Posterior cingulate gyrus (tissue), 11 donors: ENCODE measurements around the gene KIF22.
"Not testable (repeated sequence)": the region's sequence is repeated elsewhere in the genome, so short reads cannot be mapped to it uniquely, and the experiment has no call there.

Experiments used
- DNase-seq, 10 donors: peaks; one replicate each; pipeline versions ENCODE4 v3.0.0 to v3.0.0-alpha.2; 2020 to 2021; ENCODE audit warnings: mixed read lengths in 3 of 10
- intact Hi-C: fragments of 100-400 bp; cut with DNase I; formaldehyde crosslinking; loops from one replicate; pipeline ENCODE4 v1.15.1; 2023

The KIF22 gene

DNA sequence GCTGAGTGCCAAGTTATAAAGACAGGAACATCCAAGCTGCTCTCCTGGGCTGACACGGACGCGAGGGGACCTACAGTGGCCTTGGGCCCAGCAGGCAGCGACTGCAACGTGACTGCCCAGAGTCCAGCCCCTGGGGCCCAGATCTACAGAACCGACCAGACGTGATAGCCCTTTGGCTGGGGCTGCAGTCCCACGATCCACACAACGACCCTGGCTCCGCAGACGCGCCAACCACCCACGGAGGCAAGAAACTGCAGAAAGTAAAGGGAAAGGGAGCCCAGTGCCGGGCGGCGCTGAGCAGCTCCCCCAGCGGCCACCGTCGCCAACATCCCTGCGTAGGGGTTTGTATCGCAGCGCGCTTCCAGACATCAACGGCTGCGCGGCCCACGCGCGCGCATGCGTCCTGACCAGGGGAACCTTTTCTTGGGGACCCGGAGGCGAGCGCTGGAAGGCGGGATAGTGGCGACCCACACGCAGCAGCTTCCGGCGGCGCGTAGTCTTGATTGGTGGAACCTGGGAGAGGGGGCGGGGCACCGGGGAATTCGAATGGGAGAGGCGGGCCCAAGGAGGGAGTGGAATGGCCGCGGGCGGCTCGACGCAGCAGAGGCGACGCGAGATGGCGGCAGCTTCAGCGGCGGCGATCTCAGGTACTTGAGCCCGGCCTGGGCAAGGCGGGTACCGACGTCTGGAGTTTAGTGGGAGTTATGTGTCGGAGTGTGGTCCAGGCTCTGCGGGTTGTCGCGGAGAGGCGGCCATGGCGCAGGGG is at the start of gene KIF22:
KIF22 (plus strand) TSS at position 569 of the 766 bp plus-strand sequence; CDS start at position 578, 9 bp downstream.
- DNase-seq, result peak; percentile 98 to 100 (median 99)
- intact Hi-C loops, result loop anchor here (1.0 kb wide), 1 partner anchor 15 kb away; no protein-coding TSS in a partner anchor

DNA sequence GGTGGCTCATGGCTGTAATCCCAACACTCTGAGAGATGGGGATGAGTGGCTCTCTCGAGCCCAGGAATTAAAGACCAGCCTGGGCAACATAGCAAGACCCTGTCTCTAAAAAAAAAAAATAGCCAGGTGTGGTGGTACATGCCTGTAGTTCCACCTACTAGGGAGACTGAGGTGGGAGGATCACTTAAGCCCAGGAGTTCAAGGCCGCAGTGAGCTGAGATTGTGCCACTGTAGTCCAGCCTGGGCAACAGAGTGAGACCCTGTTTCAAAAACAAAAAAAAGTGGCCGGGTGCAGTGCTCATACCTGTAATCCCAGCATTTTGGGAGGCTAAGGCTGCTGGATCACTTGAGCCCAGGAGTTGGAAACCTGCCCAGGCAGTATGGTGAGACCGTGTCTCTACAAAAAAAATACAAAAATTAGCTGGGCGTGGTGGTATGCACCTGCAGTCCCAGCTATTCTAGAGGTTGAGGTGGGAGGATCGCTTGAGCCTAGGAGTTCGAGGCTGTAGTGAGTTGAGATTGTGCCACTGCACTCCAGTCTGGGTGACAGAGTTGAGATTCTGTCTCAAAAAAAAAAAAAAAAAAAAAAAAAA is 47.8 kb upstream of the KIF22 start:
- intact Hi-C loops, result no loop called here

DNA sequence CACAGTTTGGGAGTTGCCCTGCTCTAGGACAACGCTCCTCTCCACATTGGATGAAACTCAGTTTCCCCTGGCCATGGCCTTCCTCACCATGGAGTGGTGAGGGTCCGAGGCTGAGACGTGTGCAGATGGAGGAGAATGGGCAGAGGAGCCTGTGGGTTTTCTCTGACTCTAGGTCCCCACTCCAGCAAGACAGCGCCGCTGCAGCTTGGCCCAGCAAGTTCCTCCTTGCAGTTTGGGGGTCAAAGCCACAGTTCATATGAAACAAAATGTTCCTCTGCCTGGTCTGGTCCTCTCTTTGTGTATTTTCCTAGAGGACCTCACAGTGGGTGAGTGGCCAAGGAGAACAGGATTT is 47.1 kb upstream of the KIF22 start:
- intact Hi-C loops, result no loop called here
- peak in 2 of 10 donors; percentile 68 to 78 for DNase-seq

More for the DNA sequence above, 47.8 kb upstream of the KIF22 start:
- DNase-seq, result peak in 2 of 10 donors; percentile 9 to 24

DNA sequence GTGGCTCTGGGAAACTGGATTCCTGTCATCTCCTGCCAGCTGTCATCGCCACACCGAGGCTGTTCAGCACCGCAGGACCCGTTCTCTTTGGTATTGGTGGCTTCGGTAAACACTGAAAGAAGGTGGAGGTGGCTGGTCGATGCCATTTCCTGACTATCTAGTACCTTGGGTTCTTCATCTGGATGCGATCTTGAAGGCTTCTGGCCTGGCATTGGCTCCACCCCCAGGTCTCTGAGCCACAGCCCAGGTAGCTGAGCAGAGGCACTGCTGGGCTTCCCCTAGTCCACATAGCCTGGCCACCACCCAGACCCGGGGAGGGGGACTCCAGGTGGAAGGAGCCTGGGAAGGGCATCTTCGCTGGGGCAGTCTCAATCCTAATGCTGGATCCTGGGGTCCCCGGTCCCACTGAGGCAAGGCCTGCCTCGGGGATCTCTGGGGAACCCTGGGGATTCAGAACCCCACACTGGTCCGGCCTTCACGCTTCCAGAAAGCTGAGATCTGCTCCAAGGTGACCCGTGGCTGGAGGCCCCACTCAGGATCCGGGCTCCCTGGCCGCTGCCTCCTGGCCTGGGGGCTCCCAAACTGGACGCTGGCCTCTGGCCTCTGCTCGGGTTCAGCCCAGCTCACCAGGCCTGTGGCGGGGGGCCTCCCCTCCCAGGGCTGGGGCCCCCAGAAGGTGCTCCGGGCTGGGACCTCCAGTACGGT is 46.6 kb upstream of the KIF22 start:
- intact Hi-C loops, result no loop called here
- peak in 1 of 10 donors; percentile 70 for DNase-seq

DNA sequence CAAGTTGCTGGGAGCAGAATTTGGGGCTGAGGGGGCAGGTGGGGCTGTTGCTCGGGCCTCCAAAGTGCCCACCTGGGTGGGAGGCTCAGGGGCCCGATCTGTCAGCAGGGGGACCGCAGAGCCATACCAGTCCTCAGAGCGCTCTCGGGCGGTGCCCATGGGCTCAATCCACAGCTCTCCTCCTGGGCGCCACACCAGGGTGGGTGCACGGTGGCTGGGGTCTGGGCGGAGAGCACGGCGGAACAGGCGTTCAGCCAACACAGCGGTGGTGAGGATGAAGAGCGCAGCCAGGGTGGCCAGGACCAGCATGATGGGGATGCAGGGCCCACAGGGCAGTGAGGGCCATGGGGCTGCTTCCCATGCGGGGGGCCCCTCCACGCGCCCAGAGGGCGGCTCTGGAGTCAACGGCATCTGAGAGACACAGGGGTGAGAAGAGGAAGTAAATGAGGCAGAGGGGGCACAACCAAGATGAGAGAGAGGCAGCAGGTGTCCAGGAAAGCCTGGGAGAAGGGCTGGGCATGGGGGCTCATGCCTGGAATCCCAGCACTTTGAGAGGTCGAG is 45.9 kb upstream of the KIF22 start:
- intact Hi-C loops, result no loop called here
- peak in 2 of 10 donors; percentile 39 to 84 for DNase-seq

DNA sequence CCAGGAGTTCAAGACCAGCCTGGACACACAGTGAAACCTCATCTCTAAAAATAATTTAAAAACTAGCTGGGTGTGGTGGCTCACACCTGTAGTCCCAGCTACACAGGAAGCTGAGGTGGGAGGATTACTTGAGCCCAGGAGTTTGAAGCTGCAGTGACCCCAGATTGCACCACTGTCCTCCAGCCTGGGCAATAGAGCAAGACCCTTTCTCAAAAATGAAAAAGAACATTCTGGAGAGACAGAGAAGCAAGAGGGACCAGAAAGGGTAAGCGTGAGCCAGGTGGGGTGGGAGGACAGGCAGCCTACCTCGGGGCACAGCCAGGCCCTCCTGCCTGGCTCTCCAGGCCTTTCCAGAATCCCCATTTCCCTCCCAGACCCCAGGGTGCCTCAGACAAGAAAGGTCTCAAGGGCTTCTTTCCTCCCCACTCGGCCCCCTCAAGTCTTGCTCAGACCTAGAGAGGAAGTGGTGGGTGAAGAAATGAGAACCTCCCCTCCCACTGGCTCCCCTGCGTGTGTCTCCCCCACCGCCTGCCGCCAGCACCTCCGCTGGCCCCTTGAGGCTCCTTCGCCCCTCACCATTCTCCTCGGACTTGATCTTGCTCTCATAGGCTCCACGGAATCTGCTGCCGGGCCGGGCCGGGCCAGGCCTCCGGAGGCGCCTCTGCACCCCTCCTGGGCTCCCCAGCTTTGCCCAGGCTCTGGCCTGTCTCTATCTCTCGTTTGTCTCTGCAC is 45.3 kb upstream of the KIF22 start:
- DNase-seq, result peak in 2 of 10 donors; percentile 51 to 73
- intact Hi-C loops, result no loop called here

DNA sequence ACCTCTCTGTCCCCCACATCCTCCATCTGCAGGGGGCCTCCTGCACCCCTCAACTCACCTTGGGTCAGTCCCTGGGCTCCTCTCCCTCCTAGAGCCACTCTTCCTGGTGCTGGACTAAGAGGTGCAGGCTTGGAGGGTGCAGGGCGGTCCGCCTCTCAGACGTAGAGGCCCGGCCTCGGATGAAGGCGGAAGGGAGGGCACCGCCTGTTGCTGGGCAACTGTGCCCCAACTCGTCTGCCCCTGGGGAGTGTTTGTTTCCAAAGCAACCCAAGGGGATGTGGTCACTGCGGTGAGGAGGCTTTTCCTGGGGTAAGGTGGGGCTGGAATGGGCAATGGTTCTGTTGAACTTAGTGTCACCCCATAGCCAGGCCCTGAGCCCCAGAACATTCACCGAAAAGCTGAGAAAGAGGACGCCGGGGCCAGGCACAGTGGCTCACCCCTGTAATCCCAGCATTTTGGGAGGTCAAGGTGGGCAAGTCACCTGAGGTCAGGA is 44.7 kb upstream of the KIF22 start, which contains the start of gene C16orf54:
C16orf54 (minus strand) TSS at position 138 of the 493 bp plus-strand sequence. CDS start 1,039 bp downstream, outside the sequence.
- peak in 7 of 10 donors; percentile 21 to 86 (median 30) for DNase-seq

DNA sequence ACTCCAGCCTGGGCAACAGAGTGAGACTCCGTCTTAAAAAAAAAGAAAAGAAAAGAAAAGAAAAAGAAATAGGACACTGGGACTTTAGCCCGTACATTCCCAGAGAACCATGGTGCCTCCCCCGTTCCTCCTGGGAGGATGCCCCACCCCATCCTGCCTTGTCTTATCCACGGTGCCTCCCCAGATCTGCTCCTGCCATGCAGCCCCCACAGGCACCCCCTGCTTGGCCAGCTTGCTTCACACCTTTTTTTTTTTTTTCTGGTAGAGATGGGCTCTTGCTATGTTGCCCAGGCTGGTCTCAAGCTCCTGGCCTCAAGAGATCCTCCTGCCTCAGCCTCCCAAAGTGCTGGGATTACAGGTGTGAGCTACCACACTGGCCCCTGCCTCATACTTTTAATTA is 44.0 kb upstream of the KIF22 start:
- DNase-seq, result peak in 2 of 10 donors; percentile 9 to 53
- intact Hi-C loops, result not testable (repeated sequence)

More for the DNA sequence above, 44.7 kb upstream of the KIF22 start, which contains the start of gene C16orf54:
- intact Hi-C loops, result no loop called here

DNA sequence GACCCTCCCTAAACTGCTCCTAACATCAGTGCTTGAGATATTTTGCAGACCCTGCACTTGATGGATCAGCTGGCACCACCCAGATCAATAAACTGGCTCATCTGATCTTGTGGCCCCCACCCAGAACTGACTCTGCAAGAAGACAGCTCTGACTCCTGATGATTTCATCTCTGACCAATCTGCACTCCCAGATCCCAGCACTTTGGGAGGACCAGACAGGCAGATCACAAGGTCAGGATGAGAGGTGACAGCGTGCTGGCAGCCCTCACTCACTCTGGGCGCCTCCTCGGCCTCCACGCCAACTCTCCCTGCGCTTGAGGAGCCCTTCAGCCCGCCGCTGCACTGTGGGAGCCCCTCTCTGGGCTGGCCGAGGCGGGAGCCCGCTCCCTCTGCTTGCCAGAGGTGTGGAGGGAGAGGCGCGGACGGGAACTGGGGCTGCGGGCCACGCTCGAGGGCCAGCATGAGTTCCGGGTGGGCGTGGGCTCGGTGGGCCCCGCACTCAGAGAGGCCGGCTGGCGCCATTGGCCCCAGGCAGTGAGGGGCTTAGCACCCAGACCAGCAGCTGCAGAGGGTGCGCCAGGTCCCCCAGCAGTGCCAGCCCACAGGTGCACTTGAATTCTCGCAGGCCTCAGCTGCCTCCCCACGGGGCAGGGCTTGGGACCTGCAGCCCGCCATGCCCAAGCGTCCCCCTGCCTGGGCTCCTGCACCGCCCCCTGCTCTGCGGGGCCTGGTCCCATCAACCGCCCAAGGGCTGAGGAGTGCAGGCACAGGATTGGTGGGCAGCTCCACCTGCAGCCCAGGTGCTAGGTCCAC is 42.4 kb upstream of the KIF22 start:
- intact Hi-C loops, result no loop called here
- peak in 1 of 10 donors; percentile 50 for DNase-seq

DNA sequence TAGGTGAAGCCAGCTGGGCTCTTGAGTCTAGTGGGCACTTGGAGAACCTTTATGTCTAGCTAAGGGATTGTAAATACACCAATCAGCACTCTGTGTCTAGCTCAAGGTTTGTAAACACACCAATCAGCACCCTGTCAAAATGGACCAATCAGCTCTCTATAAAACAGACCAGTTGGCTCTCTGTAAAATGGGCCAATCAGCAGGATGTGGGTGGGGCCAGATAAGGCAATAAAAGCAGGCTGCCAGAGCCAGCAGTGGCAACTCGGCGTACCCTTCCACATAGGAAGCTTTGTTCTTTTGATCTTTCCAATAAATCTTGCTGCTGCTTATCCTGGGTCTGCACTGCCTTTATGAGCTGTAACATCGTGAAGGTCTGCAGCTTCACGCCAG is 41.8 kb upstream of the KIF22 start:
- intact Hi-C loops, DNase-seq: not testable (repeated sequence)

DNA sequence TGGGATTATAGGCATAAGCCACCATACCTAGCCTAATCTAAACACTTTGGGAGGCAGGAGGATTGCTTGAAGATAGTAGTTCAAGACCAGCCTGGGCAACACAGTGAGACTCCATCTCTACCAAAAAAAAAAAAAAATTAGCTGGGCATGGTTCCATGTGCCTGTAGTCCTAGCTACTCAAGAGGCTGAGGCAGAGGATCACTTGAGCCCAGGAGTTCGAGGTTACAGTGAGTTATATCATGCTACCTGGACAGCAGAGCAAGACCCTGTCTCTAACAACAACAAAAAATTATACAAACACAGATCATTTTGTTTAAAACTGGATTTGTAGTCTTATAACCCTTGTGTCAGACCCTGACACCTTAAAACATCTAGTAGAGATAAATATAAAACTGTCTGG is 37.0 kb upstream of the KIF22 start:
- intact Hi-C loops, result no loop called here
- no peak for DNase-seq

DNA sequence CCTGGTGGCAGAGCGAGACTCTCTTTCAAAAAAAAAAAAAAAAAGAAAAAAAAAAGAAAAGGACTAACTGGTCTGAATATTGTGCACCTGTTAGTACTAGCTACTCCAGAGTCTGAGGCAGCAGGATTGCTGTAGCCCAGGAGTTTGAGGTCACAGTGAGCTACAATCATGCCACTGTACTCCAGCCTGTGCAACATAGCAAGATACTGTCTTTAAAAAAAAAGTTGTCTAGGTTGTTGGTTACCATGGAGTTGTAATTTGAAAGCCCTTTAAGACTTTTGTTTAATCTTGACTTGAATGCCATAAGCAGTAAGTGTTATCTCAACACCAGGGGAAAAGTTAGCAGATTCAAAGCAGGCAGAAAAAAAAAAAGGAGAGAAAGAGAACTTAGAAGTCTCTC is 33.9 kb upstream of the KIF22 start:
- intact Hi-C loops, result no loop called here
- DNase-seq, result no peak

DNA sequence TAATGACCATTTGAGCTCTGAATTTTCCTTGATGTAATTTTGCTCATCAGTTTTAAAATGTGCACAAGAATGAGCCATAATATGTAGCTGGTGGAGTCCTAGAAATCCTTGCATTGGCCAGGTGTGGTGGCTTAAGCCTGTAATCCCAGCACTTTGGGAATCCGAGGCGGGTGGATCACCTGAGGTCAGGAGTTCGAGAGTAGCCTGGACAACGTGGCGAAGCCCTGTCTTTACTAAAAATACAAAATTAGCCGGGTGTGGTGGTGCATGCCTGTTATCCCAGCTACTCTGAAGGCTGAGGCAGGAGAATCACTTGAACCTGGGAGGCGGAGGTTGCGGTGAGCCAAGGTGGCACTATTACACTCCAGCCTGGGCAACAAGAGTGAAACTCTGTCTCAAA is 33.5 kb upstream of the KIF22 start:
- peak in 1 of 10 donors; percentile 50 for DNase-seq
- intact Hi-C loops, result not testable (repeated sequence)

DNA sequence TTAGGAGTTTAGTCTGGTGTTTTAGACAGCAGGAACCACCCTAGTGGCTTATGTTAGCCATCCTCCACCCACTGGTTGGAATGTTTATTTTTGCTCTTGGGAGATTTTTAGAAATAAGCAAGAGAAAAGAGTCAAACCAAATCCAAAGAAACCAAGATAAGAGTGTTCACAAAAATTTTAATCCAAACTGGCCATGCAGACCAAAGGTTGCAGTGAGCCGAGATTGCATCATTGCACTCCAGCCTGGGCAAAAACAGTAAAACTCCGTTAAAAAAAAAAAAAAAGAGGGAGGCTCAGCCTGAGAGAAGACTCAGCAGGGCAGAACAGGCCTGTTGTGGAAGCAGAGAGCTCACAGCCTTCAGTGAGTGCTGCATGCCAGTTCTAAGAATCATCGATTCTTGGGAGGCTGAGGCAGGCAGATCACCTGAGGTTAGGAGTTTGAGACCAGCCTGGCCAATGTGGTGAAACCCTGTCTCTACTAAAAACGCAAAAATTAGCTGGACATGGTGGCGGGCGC is 32.5 kb upstream of the KIF22 start:
- peak in 1 of 10 donors; percentile 13 for DNase-seq

DNA sequence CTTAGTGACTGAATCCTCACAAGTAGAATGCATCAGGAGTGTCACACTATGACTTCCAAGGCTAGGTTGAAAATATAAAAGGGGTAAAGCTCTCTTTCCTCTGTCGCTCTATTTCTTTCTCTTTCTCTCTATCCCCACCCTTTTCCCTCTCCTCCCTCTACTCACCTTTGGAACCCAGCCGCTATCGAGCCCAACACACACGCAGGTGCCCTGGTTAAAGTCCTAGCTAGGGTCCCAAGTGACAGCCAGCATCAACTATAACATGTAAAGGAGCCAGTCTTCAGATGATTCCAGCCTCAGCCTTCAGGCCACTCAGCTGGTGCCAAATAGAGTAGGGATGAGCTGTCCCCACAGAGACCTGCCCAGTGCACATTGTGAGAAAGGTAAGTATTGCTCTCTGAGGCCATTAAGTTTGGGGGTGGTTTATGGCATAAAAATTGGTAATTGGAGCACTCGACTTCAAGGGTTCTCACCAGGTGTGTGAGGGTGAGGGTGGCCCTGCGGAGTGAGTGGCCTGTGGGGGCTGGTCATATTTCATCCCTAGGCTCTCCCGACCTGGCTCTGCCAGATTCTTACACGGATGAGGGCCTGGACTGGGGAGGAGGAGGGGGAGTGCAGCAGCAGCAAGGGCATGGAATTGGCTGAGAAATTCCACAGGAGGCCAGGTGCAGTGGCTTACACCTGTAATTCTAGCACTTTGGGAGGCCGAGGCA is 29.8 kb upstream of the KIF22 start:
- DNase-seq, result peak in 1 of 10 donors; percentile 33
- intact Hi-C loops, result no loop called here

More for the DNA sequence above, 32.5 kb upstream of the KIF22 start:
- intact Hi-C loops, result no loop called here

DNA sequence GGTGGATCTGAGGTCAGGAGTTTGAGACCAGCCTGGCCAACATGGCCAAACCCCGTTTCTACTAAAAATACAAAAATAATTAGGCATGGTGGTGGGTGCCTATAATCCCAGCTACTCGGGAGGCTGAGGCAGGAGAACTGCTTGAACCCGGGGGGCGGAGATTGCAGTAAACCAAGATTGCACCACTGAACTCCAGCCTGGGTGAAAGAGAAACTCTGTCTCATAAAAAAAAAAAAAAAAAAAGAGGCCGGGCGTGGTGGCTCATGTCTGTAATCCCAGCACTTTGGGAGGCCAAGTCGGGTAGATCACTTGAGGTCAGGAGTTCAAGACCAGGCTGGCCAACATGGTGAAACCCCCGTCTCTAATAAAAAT is 29.3 kb upstream of the KIF22 start:
- intact Hi-C loops, DNase-seq: not testable (repeated sequence)

DNA sequence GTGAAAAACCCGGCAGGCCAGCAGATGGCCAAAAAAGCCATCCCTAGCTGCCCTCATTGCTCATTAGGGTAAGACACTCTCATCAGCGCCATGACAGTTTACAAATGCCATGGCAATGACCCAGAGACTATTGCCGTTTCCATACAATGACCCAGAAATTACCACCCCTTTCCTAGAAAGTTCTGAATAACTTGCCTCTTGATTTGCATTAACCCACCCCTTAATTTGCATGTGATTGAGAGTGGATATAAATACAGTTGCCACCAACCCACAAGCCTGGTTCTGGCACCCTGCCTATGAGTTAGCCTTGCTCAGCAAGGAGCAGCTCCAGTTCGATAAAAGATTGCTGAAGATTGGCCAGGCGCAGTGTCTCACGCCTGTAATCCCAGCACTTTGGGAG is 28.7 kb upstream of the KIF22 start:
- DNase-seq, result no peak
- intact Hi-C loops, result no loop called here

DNA sequence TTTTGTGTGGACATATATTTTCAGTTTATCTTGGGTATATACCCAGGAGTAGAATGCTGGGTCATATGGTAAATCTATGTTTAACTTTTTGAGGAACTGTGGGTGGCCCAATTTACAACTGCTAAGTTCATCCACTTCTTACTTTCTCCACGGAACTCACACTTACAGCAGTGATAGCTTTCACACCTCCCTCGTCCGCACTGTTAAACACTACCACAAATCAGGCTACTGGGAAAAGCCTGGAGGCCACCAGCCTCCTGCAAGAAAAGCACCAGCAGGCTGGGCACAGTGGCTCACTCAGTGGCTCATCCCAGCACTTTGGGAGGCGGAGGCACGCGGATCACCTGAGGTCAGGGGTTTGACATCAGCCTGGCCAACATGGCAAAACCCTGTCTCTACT is 27.2 kb upstream of the KIF22 start:
- intact Hi-C loops, result no loop called here
- DNase-seq, result peak in 2 of 10 donors; percentile 17 to 18
